ENCODE measurements around the gene TNNI2. TPM values are rescaled to one million over a fixed set of nuclear protein-coding genes. Genes with fewer than 3 reads are reported as not detected.

Gene TNNI2
- total and polyA plus RNA-seq, 9 donors = 0.41 to 1.2 (median 0.66) TPM; not detected in 5

GRCh38 chr11:1827931-1828330 lies 10.8 kb upstream of the TNNI2 start:
- intact Hi-C loops (cut with DNase I) = loop anchor here in 2 of 4 donors (5.0 kb wide), 2 partner anchors 176 to 1266 kb away; partner anchors contain the start of genes LMNTD2 (in 1 of the 2) and RASSF7 (in 1 of the 2)
- Histone ChIP-seq H3K9me3 (no peaks in the 10 kb centered on the region), H3K36me3 (no peaks in the 10 kb centered on the region), H3K27me3 (no peaks in the 10 kb centered on the region), H3K4me3 (no peak overlapping the region), H3K4me1 (ENCODE audit: insufficient read depth) (no peaks in the 10 kb centered on the region), H3K27ac (no peak overlapping the region)
- TF ChIP-seq EP300 (IDR thresholded peaks at IDR 0.05) = no peak
- TF ChIP-seq CTCF (IDR thresholded peaks at IDR 0.05) = no peak
- no peak for TF ChIP-seq POLR2A (IDR thresholded peaks at IDR 0.05)
- 83 to 86% (median 85%) methylated on average over 19 of the region's 19 CpGs for WGBS, 3 donors
- DNase-seq = no peak

GRCh38 chr11:1828542-1828941 lies 10.2 kb upstream of the TNNI2 start:
- Histone ChIP-seq H3K27ac (no peak overlapping the region), H3K9me3 (no peaks in the 10 kb centered on the region), H3K36me3 (no peaks in the 10 kb centered on the region), H3K27me3 (no peaks in the 10 kb centered on the region), H3K4me1 (ENCODE audit: insufficient read depth) (no peaks in the 10 kb centered on the region), H3K4me3 (no peak overlapping the region)
- TF ChIP-seq EP300 (IDR thresholded peaks at IDR 0.05) (no peak), CTCF (IDR thresholded peaks at IDR 0.05) (no peak), POLR2A (IDR thresholded peaks at IDR 0.05) (no peak)
- no peak for DNase-seq
- 78 to 88% (median 82%) methylated on average over 12 of the region's 12 CpGs for WGBS, 3 donors
- intact Hi-C loops (cut with DNase I) = loop anchor here in 2 of 4 donors (5.0 kb wide), 2 partner anchors 176 to 1266 kb away; partner anchors contain the start of genes LMNTD2 (in 1 of the 2) and RASSF7 (in 1 of the 2)

- no peaks in the 10 kb centered on the region for H3K9me3 ChIP-seq
- intact Hi-C loops (cut with DNase I) = loop anchor here in 2 of 4 donors (5.0 kb wide), 2 partner anchors 177 to 1267 kb away; partner anchors contain the start of genes LMNTD2 (in 1 of the 2) and RASSF7 (in 1 of the 2)
- TF ChIP-seq EP300 (IDR thresholded peaks at IDR 0.05) (no peak), POLR2A (IDR thresholded peaks at IDR 0.05) (no peak), CTCF (IDR thresholded peaks at IDR 0.05) (no peak)
- H3K4me1 ChIP-seq (ENCODE audit: insufficient read depth) = no peaks in the 10 kb centered on the region
- no peak overlapping the region for H3K4me3 ChIP-seq
- H3K36me3 ChIP-seq = no peaks in the 10 kb centered on the region
- WGBS, 3 donors = 72 to 77% (median 76%) methylated on average over 11 of the region's 11 CpGs
- no peak for DNase-seq
- H3K27ac ChIP-seq = no peak overlapping the region
- no peaks in the 10 kb centered on the region for H3K27me3 ChIP-seq
Observed at GRCh38 chr11:1829039-1829820, 9.6 kb upstream of the TNNI2 start.

GRCh38 chr11:1830004-1830321 lies 8.8 kb upstream of the TNNI2 start:
- no peaks in the 10 kb centered on the region for H3K27me3 ChIP-seq
- WGBS, 3 donors = 58 to 64% (median 61%) methylated on average over 6 of the region's 6 CpGs

More at GRCh38 chr11:1830004-1830321, 8.8 kb upstream of the TNNI2 start:
- no peak overlapping the region for H3K4me3 ChIP-seq
- no peaks in the 10 kb centered on the region for H3K36me3 ChIP-seq
- DNase-seq = no peak
- TF ChIP-seq CTCF (IDR thresholded peaks at IDR 0.05) (no peak), EP300 (IDR thresholded peaks at IDR 0.05) (no peak), POLR2A (IDR thresholded peaks at IDR 0.05) (no peak)
- no peaks in the 10 kb centered on the region for H3K9me3 ChIP-seq
- no peaks in the 10 kb centered on the region for H3K4me1 ChIP-seq (ENCODE audit: insufficient read depth)
- no peak overlapping the region for H3K27ac ChIP-seq
- intact Hi-C loops (cut with DNase I) = loop anchor here in 1 of 4 donors (10.0 kb wide), 1 partner anchor 175 kb away; no protein-coding TSS in a partner anchor
